Measurements from ENCODE around the gene ARL4A. TPM values are rescaled to one million over a fixed set of nuclear protein-coding genes. Genes with fewer than 3 reads are reported as not detected.

The ARL4A gene
- total RNA-seq, 1 donor from 2014 or later, result 35.5 TPM

GRCh38 chr7:12722636-12723605 is 35.5 kb downstream of the ARL4A start:
- H3K27me3 ChIP-seq (ENCODE audit: control insufficient read depth in 3 of 3, insufficient read depth in 3 of 3, low read length in 3 of 3), result no peaks in the 10 kb centered on the region
- peaks cover 12 to 19% (median 17%) of the 10 kb centered on the region in 3 donors for H3K4me1 ChIP-seq (ENCODE audit: control insufficient read depth in 3 of 3, insufficient read depth in 3 of 3, low read length in 3 of 3)
- no peak overlapping the region for H3K9ac ChIP-seq (ENCODE audit: low read depth in 1 of 3, low read length in 3 of 3)
- no peak overlapping the region for H3K4me3 ChIP-seq (ENCODE audit: low read length in 3 of 3)
- H3K27ac ChIP-seq (ENCODE audit: low read depth, low read length), result no peak overlapping the region
- no peaks in the 10 kb centered on the region for H3K36me3 ChIP-seq (ENCODE audit: control insufficient read depth in 3 of 3, insufficient read depth in 3 of 3, low read length in 3 of 3)
- H3K9me3 ChIP-seq (ENCODE audit: control insufficient read depth in 3 of 3, low read length in 3 of 3), result no peaks in the 10 kb centered on the region

- Histone ChIP-seq H3K4me1 (ENCODE audit: control insufficient read depth in 3 of 3, insufficient read depth in 3 of 3, low read length in 3 of 3) (peaks cover 13 to 19% (median 16%) of the 10 kb centered on the region in 3 donors), H3K4me3 (ENCODE audit: low read length in 3 of 3) (peak overlapping the region; percentile 58 to 73 (median 59))
Observed at GRCh38 chr7:12725575-12726316, 38.3 kb downstream of the ARL4A start.

GRCh38 chr7:12726908-12727307 is 39.5 kb downstream of the ARL4A start:
- Histone ChIP-seq H3K27me3 (ENCODE audit: control insufficient read depth in 3 of 3, insufficient read depth in 3 of 3, low read length in 3 of 3) (no peaks in the 10 kb centered on the region), H3K9me3 (ENCODE audit: control insufficient read depth in 3 of 3, low read length in 3 of 3) (no peaks in the 10 kb centered on the region), H3K9ac (ENCODE audit: low read depth in 1 of 3, low read length in 3 of 3) (no peak overlapping the region), H3K4me3 (ENCODE audit: low read length in 3 of 3) (peak overlapping the region; percentile 58 to 73 (median 59)), H3K4me1 (ENCODE audit: control insufficient read depth in 3 of 3, insufficient read depth in 3 of 3, low read length in 3 of 3) (peaks cover 13 to 23% (median 20%) of the 10 kb centered on the region in 3 donors), H3K27ac (ENCODE audit: low read depth, low read length) (peak overlapping the region; percentile 64), H3K36me3 (ENCODE audit: control insufficient read depth in 3 of 3, insufficient read depth in 3 of 3, low read length in 3 of 3) (no peaks in the 10 kb centered on the region)

More at GRCh38 chr7:12725575-12726316, 38.3 kb downstream of the ARL4A start:
- peak overlapping the region; percentile 64 for H3K27ac ChIP-seq (ENCODE audit: low read depth, low read length)
- peak overlapping the region; percentile 41 to 79 (median 65) for H3K9ac ChIP-seq (ENCODE audit: low read depth in 1 of 3, low read length in 3 of 3)
- no peaks in the 10 kb centered on the region for H3K9me3 ChIP-seq (ENCODE audit: control insufficient read depth in 3 of 3, low read length in 3 of 3)
- H3K27me3 ChIP-seq (ENCODE audit: control insufficient read depth in 3 of 3, insufficient read depth in 3 of 3, low read length in 3 of 3), result no peaks in the 10 kb centered on the region
- H3K36me3 ChIP-seq (ENCODE audit: control insufficient read depth in 3 of 3, insufficient read depth in 3 of 3, low read length in 3 of 3), result no peaks in the 10 kb centered on the region

GRCh38 chr7:12727455-12728191 is 40.2 kb downstream of the ARL4A start:
- Histone ChIP-seq H3K27ac (ENCODE audit: low read depth, low read length) (peak overlapping the region; percentile 8), H3K9ac (ENCODE audit: low read depth in 1 of 3, low read length in 3 of 3) (peak overlapping the region in 2 of 3 donors; percentile 1 to 4), H3K36me3 (ENCODE audit: control insufficient read depth in 3 of 3, insufficient read depth in 3 of 3, low read length in 3 of 3) (no peaks in the 10 kb centered on the region), H3K9me3 (ENCODE audit: control insufficient read depth in 3 of 3, low read length in 3 of 3) (no peaks in the 10 kb centered on the region), H3K4me3 (ENCODE audit: low read length in 3 of 3) (peak overlapping the region in 1 of 3 donors; percentile 34), H3K27me3 (ENCODE audit: control insufficient read depth in 3 of 3, insufficient read depth in 3 of 3, low read length in 3 of 3) (no peaks in the 10 kb centered on the region), H3K4me1 (ENCODE audit: control insufficient read depth in 3 of 3, insufficient read depth in 3 of 3, low read length in 3 of 3) (peaks cover 13 to 20% (median 14%) of the 10 kb centered on the region in 3 donors)

- H3K27me3 ChIP-seq (ENCODE audit: control insufficient read depth in 3 of 3, insufficient read depth in 3 of 3, low read length in 3 of 3), result no peaks in the 10 kb centered on the region
- H3K4me1 ChIP-seq (ENCODE audit: control insufficient read depth in 3 of 3, insufficient read depth in 3 of 3, low read length in 3 of 3), result peaks cover 7 to 20% (median 9%) of the 10 kb centered on the region in 3 donors
- H3K27ac ChIP-seq (ENCODE audit: low read depth, low read length), result peak overlapping the region; percentile 8
- no peak overlapping the region for H3K4me3 ChIP-seq (ENCODE audit: low read length in 3 of 3)
- H3K9me3 ChIP-seq (ENCODE audit: control insufficient read depth in 3 of 3, low read length in 3 of 3), result no peaks in the 10 kb centered on the region
- H3K36me3 ChIP-seq (ENCODE audit: control insufficient read depth in 3 of 3, insufficient read depth in 3 of 3, low read length in 3 of 3), result no peaks in the 10 kb centered on the region
- no peak overlapping the region for H3K9ac ChIP-seq (ENCODE audit: low read depth in 1 of 3, low read length in 3 of 3)
Observed at GRCh38 chr7:12728192-12728538, 40.7 kb downstream of the ARL4A start.

GRCh38 chr7:12729112-12729511 is 41.7 kb downstream of the ARL4A start:
- no peaks in the 10 kb centered on the region for H3K36me3 ChIP-seq (ENCODE audit: control insufficient read depth in 3 of 3, insufficient read depth in 3 of 3, low read length in 3 of 3)
- peaks cover 6 to 20% (median 8%) of the 10 kb centered on the region in 3 donors for H3K4me1 ChIP-seq (ENCODE audit: control insufficient read depth in 3 of 3, insufficient read depth in 3 of 3, low read length in 3 of 3)
- no peak overlapping the region for H3K9ac ChIP-seq (ENCODE audit: low read depth in 1 of 3, low read length in 3 of 3)
- no peak overlapping the region for H3K27ac ChIP-seq (ENCODE audit: low read depth, low read length)
- peak overlapping the region in 2 of 3 donors; percentile 16 to 30 for H3K4me3 ChIP-seq (ENCODE audit: low read length in 3 of 3)
- H3K27me3 ChIP-seq (ENCODE audit: control insufficient read depth in 3 of 3, insufficient read depth in 3 of 3, low read length in 3 of 3), result no peaks in the 10 kb centered on the region
- H3K9me3 ChIP-seq (ENCODE audit: control insufficient read depth in 3 of 3, low read length in 3 of 3), result no peaks in the 10 kb centered on the region

GRCh38 chr7:12730523-12730922 is 43.1 kb downstream of the ARL4A start:
- Histone ChIP-seq H3K4me1 (ENCODE audit: control insufficient read depth in 3 of 3, insufficient read depth in 3 of 3, low read length in 3 of 3) (peaks cover 6 to 20% (median 8%) of the 10 kb centered on the region in 3 donors), H3K36me3 (ENCODE audit: control insufficient read depth in 3 of 3, insufficient read depth in 3 of 3, low read length in 3 of 3) (no peaks in the 10 kb centered on the region), H3K27ac (ENCODE audit: low read depth, low read length) (no peak overlapping the region), H3K9ac (ENCODE audit: low read depth in 1 of 3, low read length in 3 of 3) (no peak overlapping the region), H3K4me3 (ENCODE audit: low read length in 3 of 3) (no peak overlapping the region), H3K9me3 (ENCODE audit: control insufficient read depth in 3 of 3, low read length in 3 of 3) (no peaks in the 10 kb centered on the region), H3K27me3 (ENCODE audit: control insufficient read depth in 3 of 3, insufficient read depth in 3 of 3, low read length in 3 of 3) (no peaks in the 10 kb centered on the region)

- Histone ChIP-seq H3K27me3 (ENCODE audit: control insufficient read depth in 3 of 3, insufficient read depth in 3 of 3, low read length in 3 of 3) (no peaks in the 10 kb centered on the region), H3K9me3 (ENCODE audit: control insufficient read depth in 3 of 3, low read length in 3 of 3) (no peaks in the 10 kb centered on the region), H3K27ac (ENCODE audit: low read depth, low read length) (no peak overlapping the region), H3K36me3 (ENCODE audit: control insufficient read depth in 3 of 3, insufficient read depth in 3 of 3, low read length in 3 of 3) (no peaks in the 10 kb centered on the region), H3K9ac (ENCODE audit: low read depth in 1 of 3, low read length in 3 of 3) (no peak overlapping the region), H3K4me1 (ENCODE audit: control insufficient read depth in 3 of 3, insufficient read depth in 3 of 3, low read length in 3 of 3) (peaks cover 6 to 16% (median 8%) of the 10 kb centered on the region in 3 donors), H3K4me3 (ENCODE audit: low read length in 3 of 3) (no peak overlapping the region)
Observed at GRCh38 chr7:12731214-12731656, 43.8 kb downstream of the ARL4A start.

GRCh38 chr7:12731775-12732174 is 44.3 kb downstream of the ARL4A start:
- peaks cover 6 to 16% (median 8%) of the 10 kb centered on the region in 3 donors for H3K4me1 ChIP-seq (ENCODE audit: control insufficient read depth in 3 of 3, insufficient read depth in 3 of 3, low read length in 3 of 3)
- H3K4me3 ChIP-seq (ENCODE audit: low read length in 3 of 3), result no peak overlapping the region
- H3K9ac ChIP-seq (ENCODE audit: low read depth in 1 of 3, low read length in 3 of 3), result no peak overlapping the region
- H3K36me3 ChIP-seq (ENCODE audit: control insufficient read depth in 3 of 3, insufficient read depth in 3 of 3, low read length in 3 of 3), result no peaks in the 10 kb centered on the region
- no peaks in the 10 kb centered on the region for H3K9me3 ChIP-seq (ENCODE audit: control insufficient read depth in 3 of 3, low read length in 3 of 3)
- no peaks in the 10 kb centered on the region for H3K27me3 ChIP-seq (ENCODE audit: control insufficient read depth in 3 of 3, insufficient read depth in 3 of 3, low read length in 3 of 3)
- H3K27ac ChIP-seq (ENCODE audit: low read depth, low read length), result no peak overlapping the region
